Liver (tissue), 3 donors: ENCODE data around the gene PHF2.

ENCODE experiments used
- ATF3 ChIP-seq: IDR thresholded peaks from 2 replicates; pipeline ENCODE4 v1.6.1; 2016; ENCODE audit warnings: antibody characterized with exemption
- CTCF ChIP-seq: fragments of 150-350 bp; IDR thresholded peaks from 2 replicates; pipeline ENCODE4 v1.5.1; 2017; ENCODE audit warnings: improper control_type of control experiment, low read depth, low read length; ENCODE audit not compliant: missing input control
- GABPA ChIP-seq, 2 donors: IDR thresholded peaks in 1 of 2; conservative IDR thresholded peaks in 1 of 2; 2 replicates each; pipeline ENCODE4 v1.6.1; 2016; ENCODE audit warnings: antibody characterized with exemption in 2 of 2, mild to moderate bottlenecking in 1 of 2, moderate library complexity in 1 of 2
- JUND ChIP-seq, 2 donors: IDR thresholded peaks; 2 replicates each; pipeline ENCODE4 v1.6.1; 2016; ENCODE audit warnings: antibody characterized with exemption in 2 of 2
- RAD21 ChIP-seq, 2 donors: IDR thresholded peaks; 2 replicates each; pipeline ENCODE4 v1.6.1; 2016; ENCODE audit warnings: antibody characterized with exemption in 2 of 2, mild to moderate bottlenecking in 2 of 2
- REST ChIP-seq: IDR thresholded peaks from 2 replicates; pipeline ENCODE4 v1.6.1; 2016; ENCODE audit warnings: antibody characterized with exemption, mild to moderate bottlenecking
- TAF1 ChIP-seq: conservative IDR thresholded peaks from 2 replicates; pipeline ENCODE4 v1.6.1; 2016; ENCODE audit warnings: antibody characterized with exemption, mild to moderate bottlenecking
- donor health status: healthy.
- donor health status: healthy.

GRCh38 chr9:93648181-93648580 lies 71.8 kb downstream of the PHF2 start:
- no peak for TF ChIP-seq CTCF
- TF ChIP-seq TAF1: no peak
- no peak for TF ChIP-seq JUND (IDR thresholded peaks at IDR 0.05)
- no peak for TF ChIP-seq REST
- TF ChIP-seq RAD21 (IDR thresholded peaks at IDR 0.05): no peak
- no peak for TF ChIP-seq ATF3
- TF ChIP-seq GABPA (IDR thresholded peaks at IDR 0.05 in 1 of 2, conservative IDR thresholded peaks at IDR 0.05 in 1 of 2): no peak
